Activated T-cell treated with anti-CD3 and anti-CD28 coated beads, Interleukin-2, amount 50 U/mL, for 1 hour (primary cell): ENCODE data around the gene MMP15.
"Not testable (repeated sequence)": the region's sequence is repeated elsewhere in the genome, so short reads cannot be mapped to it uniquely, and the experiment has no call there.

Experiments used
- DNase-seq: peaks from one replicate; pipeline ENCODE4 v3.0.0-alpha.2; 2020

The MMP15 gene

DNA sequence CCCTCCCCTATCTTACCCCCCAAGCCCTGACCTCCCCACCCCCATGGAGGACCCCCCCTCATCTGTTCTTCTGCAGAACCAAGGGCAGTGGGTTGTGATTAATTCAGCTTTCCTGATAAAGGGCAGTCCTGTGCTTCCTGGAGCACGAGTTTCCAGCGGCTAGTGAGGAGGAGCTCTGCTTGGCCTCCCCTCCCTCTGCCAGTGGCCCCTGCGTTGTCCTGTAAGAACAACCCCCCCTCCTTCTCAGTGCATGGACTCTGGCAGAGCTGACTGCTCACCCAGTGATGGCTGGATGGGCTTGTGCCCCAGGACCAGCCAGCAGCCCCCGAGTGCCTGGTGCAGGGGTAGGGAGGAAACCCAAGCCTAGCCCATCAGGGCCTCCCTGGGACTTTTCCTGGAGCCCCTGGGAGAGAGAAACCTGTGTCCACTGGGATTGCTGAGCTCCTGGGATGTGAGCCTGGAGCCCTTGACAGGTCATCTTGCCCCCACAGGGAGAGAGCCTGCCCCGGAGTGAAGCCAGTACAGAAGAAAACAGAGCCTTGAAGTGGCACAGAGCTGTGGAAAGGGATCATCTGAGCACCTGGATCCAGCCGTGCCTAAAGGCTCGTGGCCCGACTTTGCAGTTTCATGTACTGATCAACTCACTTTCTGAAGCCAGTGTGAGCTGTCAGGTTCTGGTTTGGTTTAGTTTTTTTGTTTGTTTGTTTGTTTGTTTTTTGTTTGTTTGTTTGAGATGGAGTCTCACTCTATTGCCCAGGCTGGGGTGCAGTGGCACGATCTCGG, 26.5 kb downstream of the MMP15 start:
- no peak for DNase-seq

DNA sequence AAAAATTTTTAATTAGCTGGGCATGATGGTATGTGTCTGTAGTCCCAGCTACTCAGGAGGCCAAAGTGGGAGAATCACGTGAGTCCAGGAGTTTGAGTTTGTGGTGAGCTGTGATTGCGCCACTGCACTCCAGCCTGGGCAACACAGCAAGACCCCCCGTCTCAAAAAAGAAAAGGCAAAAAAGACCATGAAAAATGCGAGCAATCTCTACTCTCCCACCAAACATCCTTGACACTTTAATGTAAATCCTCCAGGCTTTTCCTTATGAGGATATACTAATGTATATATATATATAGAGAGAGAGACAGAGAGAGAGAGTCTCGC, 28.1 kb downstream of the MMP15 start:
- DNase-seq = no peak

DNA sequence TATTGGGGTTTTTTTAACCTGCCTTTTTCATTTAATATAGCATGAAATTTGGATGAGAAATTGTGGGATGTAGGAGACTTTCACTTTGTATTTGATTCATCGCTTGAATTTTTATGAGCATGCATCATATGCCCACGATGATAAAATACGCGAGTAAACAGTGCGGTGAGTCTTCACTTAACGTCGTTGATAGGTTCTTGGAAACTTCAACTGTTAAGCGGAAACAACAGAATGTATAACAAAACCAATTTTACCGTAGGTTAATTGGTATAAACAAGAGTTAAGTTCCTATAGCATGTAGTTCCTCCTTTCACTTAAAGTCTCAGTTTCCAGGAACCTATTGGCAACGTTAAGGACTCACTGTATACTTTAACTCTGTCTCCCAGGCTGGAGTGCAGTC, 28.7 kb downstream of the MMP15 start:
- DNase-seq = no peak

DNA sequence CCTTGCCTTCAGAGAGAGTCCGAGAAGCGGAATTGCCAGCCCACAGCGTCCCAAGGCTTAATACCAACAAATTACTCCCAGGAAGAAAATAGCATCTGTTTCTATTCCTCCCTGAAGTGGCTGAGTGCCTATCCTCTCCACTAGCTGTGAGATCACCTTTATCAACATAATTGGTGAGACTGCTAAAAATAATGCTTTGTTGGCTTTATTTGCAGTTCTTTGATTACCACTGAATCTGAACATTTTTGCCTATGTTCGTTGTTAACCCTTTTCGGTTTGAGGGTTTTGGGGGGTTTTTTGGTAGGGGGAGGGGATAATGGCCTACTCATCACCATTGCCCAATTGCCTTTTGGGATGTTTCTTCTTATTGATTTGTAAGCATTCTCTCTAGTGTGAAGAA, 31.0 kb downstream of the MMP15 start:
- DNase-seq = no peak

DNA sequence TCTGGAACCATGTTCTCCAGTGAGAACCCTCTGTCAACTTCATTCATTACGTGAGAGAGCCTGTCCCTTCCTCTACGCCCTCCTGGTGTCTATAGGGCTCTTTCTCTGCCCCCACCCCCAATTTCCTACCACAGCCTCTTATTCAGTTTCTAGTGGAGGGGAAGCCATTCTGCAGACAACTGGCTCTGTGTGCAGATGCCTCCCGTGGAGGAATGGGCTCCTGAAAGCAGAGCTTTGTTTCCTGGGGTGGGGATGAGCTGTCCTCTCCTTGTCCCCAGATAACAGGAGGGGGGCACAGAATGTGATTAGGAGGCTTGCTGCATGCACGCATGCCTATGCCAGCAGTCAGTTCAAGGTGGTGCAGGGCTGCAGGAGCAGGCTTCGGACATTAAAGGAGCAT, 31.6 kb downstream of the MMP15 start:
- DNase-seq = no peak

DNA sequence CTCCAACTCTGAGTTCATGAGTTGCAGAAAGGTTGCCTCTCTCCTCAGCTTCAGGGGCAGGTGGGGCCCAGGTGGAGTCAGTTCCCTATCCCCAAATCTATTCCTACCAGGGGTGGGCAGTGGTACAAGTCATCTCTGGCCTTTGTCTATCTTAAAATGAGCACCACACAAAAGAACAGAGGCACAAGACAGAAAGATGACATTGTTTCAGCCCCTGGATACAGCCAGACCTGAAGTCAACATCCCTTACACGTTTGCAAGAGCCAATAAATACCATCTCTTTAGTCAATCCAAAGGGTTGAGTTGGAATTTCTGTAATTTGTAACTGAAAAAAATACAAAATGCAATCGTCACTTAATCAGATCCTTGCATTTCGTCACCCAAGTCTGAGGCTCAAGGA, 32.2 kb downstream of the MMP15 start:
- no peak for DNase-seq

DNA sequence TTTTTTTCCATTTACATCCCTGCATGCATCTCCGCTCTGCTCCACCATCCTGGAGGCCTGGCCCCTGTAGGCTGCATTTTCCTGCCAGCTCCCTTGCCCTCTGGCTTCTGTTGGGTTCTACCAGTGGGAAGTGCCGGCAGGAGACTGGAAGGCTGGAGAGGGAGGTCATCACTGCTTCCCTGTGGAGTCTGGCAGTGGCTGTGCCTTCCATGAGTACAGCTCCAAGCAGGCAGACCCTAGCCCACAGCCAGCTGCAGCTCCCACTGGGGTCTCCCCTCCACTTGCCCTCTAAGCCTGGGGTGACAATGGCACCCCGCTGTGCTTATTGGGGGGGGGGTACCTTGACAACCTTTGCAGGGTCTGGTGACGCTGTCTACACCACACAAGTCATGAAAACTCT, 37.3 kb downstream of the MMP15 start:
- no peak for DNase-seq

DNA sequence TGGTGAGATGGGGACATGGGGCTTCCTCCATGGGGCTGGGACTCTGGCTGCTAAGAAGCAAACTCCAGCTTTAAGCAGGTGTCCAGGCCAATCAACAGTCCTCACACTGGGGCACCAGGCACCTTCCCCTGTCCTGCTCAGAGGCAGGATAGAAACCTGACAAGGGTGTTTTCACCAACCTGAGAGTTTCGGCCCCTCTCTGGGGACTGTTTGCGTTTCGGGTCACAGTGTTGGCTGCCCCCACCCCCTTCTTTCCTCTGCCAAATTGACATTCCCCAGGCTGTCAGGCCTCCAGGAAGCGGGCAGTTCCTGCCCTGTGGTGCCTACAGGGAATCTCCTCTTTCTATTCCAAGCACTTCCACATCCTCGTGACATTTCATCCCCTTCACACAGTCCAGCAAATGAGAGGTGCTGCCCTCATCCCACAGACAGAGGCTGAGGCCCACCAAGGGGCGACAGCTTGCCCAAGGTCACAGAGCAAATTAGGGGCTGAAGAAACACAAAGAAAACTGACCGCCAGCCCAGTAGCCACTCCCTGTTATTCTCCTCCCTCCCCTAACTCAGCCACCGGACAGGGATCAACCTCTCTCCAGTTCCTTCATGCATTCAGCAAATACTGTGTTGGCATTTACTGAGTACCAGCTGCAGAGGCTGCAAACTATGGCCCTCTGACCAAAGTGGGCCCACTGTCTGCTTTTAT, 38.0 kb downstream of the MMP15 start:
- no peak for DNase-seq

DNA sequence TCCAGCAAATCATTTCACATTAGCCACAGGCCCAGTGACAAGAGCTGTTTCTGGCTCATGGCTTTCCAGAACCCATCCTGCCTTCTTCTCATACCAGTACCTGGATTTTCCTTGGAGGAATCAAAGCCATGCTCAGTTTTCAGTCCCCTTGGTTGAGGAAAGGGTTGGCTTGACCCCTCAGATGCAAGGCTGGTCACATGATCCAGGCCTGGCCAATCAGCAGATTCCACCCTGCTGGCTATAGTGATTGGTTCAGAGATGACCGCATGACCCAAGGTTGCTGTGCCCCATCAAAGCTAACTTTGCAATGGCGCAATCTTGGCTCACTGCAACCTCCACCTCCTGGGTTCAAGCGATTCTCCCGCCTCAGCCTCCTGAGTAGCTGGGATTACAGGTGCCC, 45.0 kb downstream of the MMP15 start:
- no peak for DNase-seq

DNA sequence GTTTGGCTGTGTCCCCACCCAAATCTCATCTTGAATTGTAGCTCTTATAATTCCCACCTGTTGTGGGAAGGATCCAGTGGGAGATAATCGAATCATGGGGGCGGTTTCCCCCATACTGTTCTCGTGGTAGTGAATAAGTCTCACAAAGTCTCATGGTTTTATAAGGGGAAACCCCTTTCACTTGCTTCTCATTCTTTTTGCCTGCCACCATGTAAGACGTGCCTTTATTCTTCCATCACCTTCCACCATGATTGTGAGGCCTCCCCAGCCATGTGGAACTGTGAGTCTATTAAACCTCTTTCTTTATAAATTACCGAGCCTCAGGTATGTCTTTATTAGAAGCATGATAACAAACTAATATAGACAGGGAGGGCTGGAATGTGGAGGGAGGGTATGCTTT, 46.6 kb downstream of the MMP15 start:
- DNase-seq = not testable (repeated sequence)

DNA sequence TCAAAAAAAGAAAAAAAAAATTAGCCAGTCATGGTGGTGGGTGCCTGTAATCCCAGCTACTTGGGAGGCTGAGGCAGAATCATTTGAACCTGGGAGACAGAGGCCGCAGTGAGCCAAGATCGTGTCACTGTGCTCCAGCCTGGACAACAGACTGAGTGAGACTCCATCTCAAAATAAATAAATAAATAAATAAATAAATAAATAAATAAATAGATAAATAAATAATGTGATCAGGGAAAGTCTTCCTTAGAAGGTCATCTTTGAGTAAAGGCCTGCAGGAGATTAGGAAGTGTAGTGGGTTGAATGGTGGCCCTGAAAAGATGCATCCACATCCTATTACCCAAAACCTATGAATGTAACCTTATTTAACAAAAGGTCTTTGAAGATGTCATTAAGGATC, 47.5 kb downstream of the MMP15 start:
- not testable (repeated sequence) for DNase-seq

DNA sequence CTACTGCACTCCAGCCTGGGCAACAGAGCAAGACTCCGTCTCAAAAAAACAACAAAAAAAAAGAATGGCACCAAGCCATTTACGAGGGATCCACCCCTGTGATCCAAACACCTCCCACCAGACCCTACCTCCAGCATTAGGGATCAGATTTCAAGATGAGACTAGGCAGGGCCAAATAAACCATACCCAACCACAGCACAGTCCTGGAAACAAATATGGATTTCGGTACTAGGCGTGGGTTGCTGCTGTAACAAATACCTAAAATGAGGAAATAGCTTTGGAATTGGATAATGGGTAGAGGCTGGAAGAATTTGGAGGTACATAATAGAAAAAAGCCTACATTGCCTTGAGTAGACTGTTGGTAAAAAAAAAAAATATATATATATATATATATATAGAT, 49.1 kb downstream of the MMP15 start:
- DNase-seq = no peak

DNA sequence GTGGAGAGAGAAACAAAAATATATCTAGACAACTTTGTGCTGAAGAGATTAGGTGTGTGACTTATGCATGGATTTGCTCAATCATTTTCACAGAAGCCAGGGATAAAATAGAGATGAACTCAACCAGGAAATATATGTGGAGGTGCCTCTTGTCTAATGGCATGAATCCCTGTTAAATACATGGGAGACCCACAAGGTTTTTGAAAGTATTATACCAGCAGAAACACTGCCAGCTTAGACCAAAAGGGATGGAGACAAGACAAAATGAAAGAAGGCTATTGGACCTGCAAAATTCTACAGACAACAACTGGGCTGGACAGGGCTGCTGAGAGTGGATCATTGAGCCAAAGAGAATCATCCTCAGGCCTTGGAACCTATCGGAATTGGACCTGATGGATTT, 51.0 kb downstream of the MMP15 start:
- DNase-seq = no peak

DNA sequence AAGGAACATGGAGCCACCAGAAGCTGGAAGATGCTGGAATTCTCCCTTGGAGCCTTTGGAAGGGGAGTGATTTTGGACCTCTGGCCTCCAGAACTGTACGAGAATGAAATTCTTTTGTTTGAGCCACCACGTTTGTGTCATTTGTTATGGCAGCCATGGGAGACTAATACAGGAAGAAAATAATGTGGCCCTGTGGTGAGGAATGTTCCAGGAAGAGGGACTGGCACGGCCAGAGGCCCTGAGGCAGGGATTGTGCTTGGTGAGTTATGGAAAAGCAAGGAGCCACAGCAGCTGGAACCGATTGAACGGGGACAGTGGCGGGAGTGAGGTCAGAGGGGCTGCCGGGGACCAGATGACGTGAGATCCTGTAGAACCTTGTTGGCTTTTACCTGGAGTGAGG, 52.2 kb downstream of the MMP15 start:
- DNase-seq = no peak

DNA sequence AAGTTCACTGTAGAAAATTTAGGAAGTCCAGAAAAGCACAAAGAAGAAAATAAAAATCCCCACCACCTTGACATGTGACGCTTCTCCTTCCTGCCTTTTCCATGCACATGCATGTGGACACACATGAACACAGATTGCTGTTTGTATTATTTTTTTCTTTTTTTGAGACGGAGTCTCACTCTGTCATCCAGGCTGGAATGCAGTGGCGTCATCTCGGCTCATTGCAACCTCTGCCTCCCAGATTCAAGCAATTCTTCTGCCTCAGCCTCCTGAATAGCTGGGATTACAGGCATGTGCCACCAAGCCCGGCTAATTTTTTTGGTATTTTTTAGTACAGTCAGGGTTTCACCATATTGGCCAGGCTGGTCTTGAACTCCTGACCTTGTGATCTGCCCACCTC, 55.1 kb downstream of the MMP15 start:
- DNase-seq = not testable (repeated sequence)

DNA sequence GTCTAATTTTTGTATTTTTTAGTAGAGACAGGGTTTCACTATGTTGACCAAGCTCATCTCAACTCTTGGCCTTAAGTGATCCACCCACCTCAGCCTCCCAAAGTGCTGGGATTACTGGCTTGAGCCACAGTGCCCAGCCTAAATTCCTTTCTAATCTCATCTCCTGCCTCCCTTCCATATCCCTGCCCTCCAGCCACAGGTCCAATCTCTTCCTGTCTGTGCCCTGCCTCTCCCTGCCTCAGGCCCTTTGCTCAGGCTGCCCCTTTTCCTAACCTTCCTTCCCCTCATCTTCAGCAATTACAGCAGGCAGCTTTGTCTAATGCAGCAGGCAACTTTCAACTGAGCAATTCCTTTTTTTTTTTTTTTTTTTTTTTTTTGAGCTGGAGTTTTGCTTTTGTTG, 56.8 kb downstream of the MMP15 start:
- no peak for DNase-seq

DNA sequence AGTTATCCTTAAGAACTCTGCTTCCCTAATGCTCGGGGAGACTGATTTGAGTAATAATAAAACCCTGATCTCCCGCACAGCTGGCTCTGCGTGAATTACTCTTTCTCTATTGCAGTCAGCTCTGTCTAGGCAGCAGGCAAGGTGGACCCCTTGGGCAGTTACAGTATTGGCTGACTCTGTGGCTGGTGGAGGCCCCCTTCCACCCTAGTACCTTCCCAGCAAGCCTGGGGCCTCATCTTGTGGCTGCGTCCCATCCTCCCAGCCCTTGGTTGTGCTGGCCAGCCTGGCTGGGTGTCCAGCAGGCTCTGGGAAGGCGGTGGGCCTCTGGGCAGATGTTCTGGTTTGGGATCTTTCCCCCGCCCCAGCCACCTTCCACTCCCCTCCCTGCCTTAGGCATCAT, 59.1 kb downstream of the MMP15 start:
- DNase-seq = no peak

DNA sequence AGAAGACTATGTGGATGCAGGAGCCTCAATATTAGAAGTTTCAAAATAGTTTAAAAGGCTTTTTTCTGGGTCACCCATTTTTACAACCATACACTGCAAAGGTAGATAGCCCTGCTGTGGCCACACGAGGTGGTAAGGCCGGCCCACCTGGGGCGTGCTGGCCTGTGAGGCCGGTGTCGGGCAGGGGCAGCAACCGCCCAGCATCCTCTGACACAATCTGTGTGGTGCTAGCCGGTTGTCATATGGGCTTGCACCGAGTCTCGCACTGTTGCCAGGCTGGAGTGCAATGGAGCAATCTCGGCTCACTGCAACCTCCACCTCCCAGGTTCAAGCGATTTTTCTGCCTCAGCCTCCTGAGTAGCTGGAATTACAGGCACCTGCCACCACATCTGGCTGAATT, 59.6 kb downstream of the MMP15 start:
- DNase-seq = no peak

DNA sequence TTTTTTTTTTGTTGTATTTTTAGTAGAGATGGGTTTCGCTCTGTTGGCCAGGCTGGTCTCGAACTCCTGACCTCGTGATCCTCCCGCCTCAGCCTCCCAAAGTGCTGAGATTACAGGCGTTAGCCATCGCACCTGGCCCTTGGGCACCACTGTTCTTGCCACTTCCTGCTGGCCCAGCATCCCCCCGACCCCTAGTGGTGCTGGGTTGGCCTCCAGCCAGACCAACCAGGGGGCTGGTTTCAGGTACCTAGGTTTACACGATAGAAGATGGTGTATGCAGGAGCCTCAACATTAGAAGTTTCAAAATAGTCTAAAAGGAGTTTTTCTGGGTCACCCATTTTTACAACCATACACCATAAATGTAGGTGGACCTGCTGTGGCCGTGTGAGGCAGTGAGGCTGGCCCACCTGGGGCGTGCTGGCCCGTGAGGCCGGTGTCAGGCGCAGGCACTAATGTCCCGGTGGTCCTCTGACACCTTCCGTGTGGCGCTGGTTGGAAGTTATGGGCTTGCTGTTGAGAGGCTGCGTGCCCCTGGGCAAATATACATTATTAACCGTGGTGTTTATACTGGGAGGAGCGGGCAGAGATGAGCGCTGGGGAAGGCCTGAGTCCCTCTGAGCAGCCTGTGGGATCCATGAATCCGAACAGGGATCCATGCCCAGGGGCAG, 60.2 kb downstream of the MMP15 start:
- DNase-seq = no peak

DNA sequence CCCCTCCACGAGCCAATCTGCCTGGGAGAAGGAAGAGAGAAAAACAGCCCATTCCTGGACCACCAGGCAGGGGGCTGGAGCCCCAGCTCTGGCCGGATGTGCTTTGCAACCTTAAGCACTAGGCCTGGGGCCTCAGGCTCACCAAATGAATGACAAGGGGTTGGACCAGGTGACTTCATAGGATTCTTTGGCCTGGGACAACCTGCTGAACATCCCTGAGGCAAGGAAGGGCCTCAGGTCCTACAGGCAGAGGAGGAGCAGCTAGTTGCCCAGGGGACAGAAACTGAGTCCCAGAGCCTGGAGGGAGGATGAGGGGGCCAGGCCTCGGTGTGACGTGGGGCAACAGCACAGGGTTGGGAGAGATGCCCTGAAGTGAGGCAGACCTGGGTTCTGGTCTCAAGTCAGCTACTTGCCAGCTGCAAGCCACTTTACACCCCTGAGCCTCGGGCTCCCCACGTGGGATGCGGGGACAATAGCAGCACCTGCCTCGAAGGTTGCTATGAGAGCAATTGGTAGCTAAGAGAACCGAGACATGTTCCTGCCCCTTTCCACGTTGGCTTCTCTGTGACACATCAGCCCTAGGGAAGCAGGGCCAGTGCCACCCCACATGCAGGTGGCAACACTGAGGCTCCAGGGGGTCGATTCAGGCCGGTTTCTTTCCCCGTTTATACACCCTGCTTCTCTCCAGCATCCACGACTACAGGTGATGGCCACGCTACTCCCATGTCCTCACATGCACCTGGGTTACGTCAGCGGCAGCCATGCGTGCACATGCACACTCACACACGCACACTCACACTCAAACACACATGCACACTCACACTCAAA, 61.0 kb downstream of the MMP15 start:
- no peak for DNase-seq

DNA sequence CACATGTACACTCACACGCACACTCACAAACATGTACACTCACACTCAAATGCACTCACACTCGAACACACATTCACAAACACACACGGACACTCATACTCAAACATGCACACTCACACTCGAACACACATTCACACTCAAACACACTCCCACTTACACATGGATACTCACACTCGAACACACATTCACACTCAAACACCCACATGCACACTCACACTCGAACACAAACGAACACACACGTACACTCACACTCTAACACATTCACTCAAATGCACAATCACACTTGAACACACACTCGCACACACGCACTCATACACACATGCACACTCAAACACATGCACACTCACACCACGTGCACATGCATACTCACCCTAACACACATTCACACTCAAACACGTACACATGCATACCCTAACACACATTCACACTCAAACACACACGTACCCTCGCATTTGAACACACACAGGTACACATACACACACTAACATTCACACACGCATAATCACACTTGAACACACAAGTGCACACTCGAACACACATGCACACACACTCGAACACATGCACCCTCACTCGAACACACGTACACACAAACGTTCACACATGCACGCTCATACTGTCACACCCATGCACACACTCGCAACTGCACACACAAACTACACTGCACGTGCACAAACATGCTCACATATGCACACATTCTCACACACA, 61.8 kb downstream of the MMP15 start:
- no peak for DNase-seq

DNA sequence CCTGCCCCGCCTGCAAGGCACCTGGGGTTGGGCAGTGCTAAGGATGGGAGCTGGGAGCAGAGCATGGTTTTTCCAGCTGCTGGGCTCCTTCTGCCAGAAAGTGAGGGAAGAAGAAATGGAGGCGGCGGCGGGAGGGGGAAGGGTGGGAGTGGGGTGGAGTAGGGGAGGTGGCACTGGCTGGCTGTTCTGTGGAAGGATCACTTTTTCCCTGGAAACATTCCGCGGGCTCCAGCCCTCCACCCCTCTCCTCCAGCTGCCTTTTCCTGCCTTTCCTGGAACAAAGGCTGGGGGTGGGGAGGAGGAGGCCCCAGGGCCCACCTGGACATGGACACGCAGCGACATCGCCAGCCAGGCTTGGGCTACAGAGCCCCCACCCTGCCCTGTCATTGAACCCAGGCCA, 62.5 kb downstream of the MMP15 start:
- no peak for DNase-seq

DNA sequence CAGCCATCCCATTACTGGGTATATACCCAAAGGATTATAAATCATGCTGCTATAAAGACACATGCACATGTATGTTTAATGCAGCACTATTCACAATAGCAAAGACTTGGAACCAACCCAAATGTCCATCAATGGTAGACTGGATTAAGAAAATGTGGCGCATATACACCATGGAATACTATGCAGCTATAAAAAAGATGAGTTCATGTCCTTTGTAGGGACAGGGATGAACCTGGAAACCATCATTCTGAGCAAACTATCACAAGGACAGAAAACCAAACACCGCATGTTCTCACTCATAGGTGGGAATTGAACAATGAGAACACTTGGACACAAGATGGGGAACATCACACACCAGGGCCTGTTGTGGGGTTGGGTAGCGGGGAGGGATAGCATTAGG, 64.8 kb downstream of the MMP15 start:
- DNase-seq = not testable (repeated sequence)
